Mesothelial cell of epicardium (in vitro differentiated cells): ENCODE results near the gene COL25A1. TPM values are rescaled to one million over a fixed set of nuclear protein-coding genes. Genes with fewer than 3 reads are reported as not detected.

Experiments
- DNase-seq, 2 experiments: peaks; one replicate each; pipeline ENCODE4 v3.0.0; 2021; ENCODE audit warnings: low spot score in 2 of 2; ENCODE audit not compliant: unreplicated experiment in 2 of 2
- H3K27ac Mint-ChIP-seq: 2 replicates; pipeline ENCODE4 v1.8.0; 2021; ENCODE audit warnings: mixed read lengths
- H3K27me3 Mint-ChIP-seq: 2 replicates; pipeline ENCODE4 v1.8.0; 2021; ENCODE audit warnings: low read depth, mixed read lengths
- H3K36me3 Mint-ChIP-seq: 2 replicates; pipeline ENCODE4 v1.8.0; 2021; ENCODE audit warnings: mixed read lengths
- H3K4me1 Mint-ChIP-seq: 2 replicates; pipeline ENCODE4 v1.8.0; 2021; ENCODE audit warnings: mixed read lengths
- H3K4me3 Mint-ChIP-seq: 2 replicates; pipeline ENCODE4 v1.8.0; 2021; ENCODE audit warnings: mild to moderate bottlenecking, moderate library complexity, mixed read lengths
- H3K9me3 Mint-ChIP-seq: 2 replicates; pipeline ENCODE4 v1.8.0; 2021; ENCODE audit warnings: mixed read lengths
- total RNA-seq: library from RNA; stranded (reverse); gene quantifications from 3 replicates; pipeline ENCODE4 v1.2.1, GENCODE V29; 2021
- TF ChIP-seq, protein P1 (sequence below): fragments of 200-600 bp; sonication (generic); IDR thresholded peaks from one replicate; pipeline ENCODE4 v1.5.0; 2021; ENCODE audit warnings: antibody characterized with exemption; ENCODE audit not compliant: unreplicated experiment

Gene COL25A1
- total RNA-seq: 55.8 to 67.6 TPM (median 56.7 TPM) in 3 replicates

DNA sequence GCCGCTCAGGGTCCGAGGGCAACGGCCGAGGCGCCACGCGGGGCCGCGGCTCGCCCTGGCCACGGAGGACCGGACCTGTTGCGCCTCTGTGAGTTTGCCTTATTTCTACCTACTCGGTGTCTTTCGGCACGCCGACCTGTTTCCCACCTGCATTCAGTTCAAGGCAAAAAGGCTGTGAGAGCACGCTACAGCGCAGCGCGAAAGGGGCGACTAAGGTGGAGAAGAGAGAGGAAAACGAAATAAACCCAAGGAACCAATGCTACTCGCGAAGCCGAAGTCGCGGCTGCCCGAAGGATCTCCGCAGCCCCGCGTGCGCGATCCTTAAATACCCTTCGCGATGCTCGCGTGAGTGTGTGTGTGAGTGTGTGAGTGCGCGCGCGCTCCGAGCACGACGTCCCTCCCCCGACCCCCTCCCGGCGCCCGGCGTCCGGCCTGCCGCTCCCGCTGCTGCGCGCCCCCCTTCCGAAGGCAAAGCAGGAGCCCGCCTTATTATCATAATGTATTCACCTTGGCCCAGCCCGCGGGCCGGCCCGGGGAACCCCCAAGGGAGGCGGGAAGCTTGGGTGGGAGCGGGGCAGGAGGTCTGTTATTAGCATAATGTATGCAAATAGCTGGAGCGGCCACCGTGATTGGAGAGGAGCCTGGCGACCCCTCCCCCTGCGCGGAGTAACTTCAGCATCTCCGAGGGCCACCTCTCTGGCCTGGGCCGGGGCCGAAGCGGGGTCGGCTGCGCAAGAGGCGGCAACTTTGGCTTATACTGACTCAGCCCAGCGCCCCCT, at the start of gene COL25A1:
TSS of gene COL25A1 (minus strand) at position 298 of the 779 bp plus-strand sequence.
- Mint-ChIP-seq H3K4me3 (peak within 1 kb of the TSS; percentile 73), H3K36me3 (peaks cover 4% of the 10 kb centered on the region), H3K4me1 (peaks cover 42% of the 10 kb centered on the region), H3K9me3 (no peaks in the 10 kb centered on the region), H3K27me3 (peaks cover 16% of the 10 kb centered on the region), H3K27ac (peak within 1 kb of the TSS; percentile 88)
- TF ChIP-seq, protein P1, sequence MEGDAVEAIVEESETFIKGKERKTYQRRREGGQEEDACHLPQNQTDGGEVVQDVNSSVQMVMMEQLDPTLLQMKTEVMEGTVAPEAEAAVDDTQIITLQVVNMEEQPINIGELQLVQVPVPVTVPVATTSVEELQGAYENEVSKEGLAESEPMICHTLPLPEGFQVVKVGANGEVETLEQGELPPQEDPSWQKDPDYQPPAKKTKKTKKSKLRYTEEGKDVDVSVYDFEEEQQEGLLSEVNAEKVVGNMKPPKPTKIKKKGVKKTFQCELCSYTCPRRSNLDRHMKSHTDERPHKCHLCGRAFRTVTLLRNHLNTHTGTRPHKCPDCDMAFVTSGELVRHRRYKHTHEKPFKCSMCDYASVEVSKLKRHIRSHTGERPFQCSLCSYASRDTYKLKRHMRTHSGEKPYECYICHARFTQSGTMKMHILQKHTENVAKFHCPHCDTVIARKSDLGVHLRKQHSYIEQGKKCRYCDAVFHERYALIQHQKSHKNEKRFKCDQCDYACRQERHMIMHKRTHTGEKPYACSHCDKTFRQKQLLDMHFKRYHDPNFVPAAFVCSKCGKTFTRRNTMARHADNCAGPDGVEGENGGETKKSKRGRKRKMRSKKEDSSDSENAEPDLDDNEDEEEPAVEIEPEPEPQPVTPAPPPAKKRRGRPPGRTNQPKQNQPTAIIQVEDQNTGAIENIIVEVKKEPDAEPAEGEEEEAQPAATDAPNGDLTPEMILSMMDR: no peak
- peak; percentile 78 to 86 for DNase-seq

DNA sequence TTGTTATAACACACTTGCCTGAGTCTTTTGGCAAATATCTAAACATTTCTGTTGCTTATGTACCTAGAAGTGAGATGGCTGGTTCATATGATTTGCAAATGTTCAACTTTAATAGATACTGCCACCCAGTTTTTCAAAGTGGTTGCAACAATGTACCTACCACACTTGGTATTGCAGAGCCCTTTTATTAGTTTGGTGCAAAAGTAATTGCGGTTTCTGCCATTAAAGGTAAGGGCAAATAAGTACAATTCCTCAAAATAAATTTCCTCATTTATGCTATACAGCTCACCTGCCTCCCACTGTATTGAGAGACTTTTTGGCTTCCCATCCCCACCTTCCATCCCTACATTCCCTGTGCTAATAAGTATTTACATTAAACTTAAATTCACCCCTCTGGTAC, 47.7 kb upstream of the COL25A1 start:
- H3K27ac Mint-ChIP-seq: no peak overlapping the region
- peaks cover 5% of the 10 kb centered on the region for H3K4me1 Mint-ChIP-seq
- peaks cover 14% of the 10 kb centered on the region for H3K9me3 Mint-ChIP-seq
- DNase-seq: no peak
- TF ChIP-seq, protein P1: no peak
- no peaks in the 10 kb centered on the region for H3K27me3 Mint-ChIP-seq
- no peak overlapping the region for H3K4me3 Mint-ChIP-seq
- H3K36me3 Mint-ChIP-seq: peaks cover 2% of the 10 kb centered on the region

DNA sequence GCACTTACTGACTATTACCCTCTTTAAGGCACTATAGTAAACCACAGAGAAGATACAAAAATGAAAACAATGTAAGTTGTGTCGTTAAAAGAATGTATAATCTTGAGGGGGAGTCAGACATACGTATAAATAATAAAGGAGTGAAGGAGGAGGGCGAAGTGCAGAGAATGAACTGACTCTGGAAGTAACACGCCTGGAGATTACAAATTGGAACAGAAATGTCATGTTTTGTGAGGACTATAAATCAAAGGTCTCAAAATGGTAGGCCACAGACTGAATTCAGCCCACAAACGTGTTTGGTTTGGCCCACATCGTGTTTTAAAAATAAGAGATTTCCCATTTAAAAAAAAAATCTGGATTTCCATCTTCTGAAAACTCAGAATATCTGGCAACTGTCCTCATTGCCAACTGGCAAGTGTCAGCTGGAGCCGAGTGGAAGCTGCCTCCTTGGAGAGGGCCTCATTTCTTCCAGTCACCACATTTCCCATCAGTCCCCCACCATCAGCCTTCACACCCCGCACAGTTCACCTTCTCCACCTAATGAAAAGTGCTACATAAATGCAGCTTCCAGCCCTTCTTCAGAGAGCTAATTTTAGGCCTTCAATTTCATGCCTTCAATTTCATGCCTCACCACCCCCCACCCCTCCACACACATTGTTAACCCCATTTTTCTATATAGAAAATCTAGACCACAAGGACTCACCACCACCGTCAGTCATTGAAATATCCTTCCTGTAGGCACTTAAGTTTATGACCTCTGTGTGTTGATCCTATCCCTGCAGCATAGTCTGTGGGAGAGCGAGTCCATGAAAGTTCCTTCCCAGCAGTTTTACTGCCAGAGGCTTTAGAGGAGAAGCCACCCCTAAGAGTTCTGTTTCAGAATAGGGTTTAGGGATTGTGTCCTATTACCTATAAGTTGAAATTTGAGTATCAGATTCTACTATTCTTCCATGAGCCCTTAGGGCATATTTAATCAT, 32.0 kb upstream of the COL25A1 start:
- no peaks in the 10 kb centered on the region for H3K27me3 Mint-ChIP-seq
- no peak overlapping the region for H3K27ac Mint-ChIP-seq

DNA sequence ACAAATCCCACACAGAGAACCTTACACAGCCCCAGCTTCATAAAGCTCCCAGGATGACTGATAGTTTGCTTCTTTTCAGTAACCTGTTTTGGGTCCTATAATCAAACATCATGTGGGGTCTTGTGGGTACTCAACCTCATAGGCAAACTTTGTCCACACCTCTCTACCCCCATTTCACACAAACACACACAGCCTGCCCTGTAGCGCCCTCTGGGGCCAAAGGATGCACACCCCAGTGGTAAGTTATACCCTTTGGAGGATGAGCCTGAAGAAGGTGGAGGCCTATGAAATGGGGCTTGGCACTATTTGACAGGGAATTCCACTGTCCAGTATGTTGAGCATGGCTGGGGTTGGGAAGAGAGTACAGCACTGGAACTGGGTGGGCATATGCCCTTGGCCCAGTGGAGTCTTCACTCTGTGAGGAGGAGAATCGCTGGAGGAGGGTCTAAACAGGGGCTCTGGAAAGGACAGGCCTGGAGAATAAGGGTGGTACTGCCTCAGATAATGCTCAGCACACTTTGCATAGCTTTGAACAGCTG, 30.5 kb upstream of the COL25A1 start:
- no peak for DNase-seq
- TF ChIP-seq, protein P1: no peak
- no peaks in the 10 kb centered on the region for H3K36me3 Mint-ChIP-seq
- peaks cover 16% of the 10 kb centered on the region for H3K4me1 Mint-ChIP-seq
- H3K9me3 Mint-ChIP-seq: no peaks in the 10 kb centered on the region
- H3K27me3 Mint-ChIP-seq: no peaks in the 10 kb centered on the region
- no peak overlapping the region for H3K4me3 Mint-ChIP-seq
- H3K27ac Mint-ChIP-seq: no peak overlapping the region

More for the DNA sequence above, 32.0 kb upstream of the COL25A1 start:
- peaks cover 6% of the 10 kb centered on the region for H3K9me3 Mint-ChIP-seq
- no peak overlapping the region for H3K4me3 Mint-ChIP-seq
- TF ChIP-seq, protein P1: no peak
- H3K36me3 Mint-ChIP-seq: peaks cover 2% of the 10 kb centered on the region
- DNase-seq: no peak
- H3K4me1 Mint-ChIP-seq: peaks cover 16% of the 10 kb centered on the region

DNA sequence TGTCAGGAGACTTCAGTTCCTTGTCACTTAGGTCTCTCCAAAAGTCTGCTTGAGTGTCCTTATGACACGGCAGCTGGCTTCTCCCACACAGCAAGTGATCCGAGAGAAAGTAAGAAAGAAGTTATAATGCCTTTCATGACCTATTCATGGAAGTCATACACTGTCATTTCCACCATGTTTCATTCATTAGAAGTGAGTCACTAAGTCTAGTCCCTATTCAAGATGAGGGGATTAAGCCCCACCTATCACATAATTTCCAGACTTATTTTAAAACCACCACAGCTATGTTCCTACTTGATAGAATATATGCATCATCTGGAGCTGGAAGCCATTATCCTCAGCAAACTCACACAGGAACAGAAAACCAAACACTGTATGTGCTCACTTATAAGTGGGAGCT, 25.2 kb upstream of the COL25A1 start:
- H3K4me1 Mint-ChIP-seq: no peaks in the 10 kb centered on the region
- no peak for DNase-seq
- TF ChIP-seq, protein P1: no peak
- no peak overlapping the region for H3K27ac Mint-ChIP-seq
- peaks cover 28% of the 10 kb centered on the region for H3K9me3 Mint-ChIP-seq
- H3K27me3 Mint-ChIP-seq: no peaks in the 10 kb centered on the region
- H3K36me3 Mint-ChIP-seq: peaks cover 5% of the 10 kb centered on the region
- no peak overlapping the region for H3K4me3 Mint-ChIP-seq
